ENCODE data around the gene GBGT1.
"Not testable (repeated sequence)": the region's sequence is repeated elsewhere in the genome, so short reads cannot be mapped to it uniquely, and the experiment has no call there.

The GBGT1 gene

GRCh38 chr9:133195029-133195428 is 31.3 kb upstream of the GBGT1 start:
- DNase-seq (ENCODE audit: low read depth, low spot score), result no peak

- DNase-seq (ENCODE audit: low read depth, low spot score), result no peak
Observed at GRCh38 chr9:133194597-133194996, 30.9 kb upstream of the GBGT1 start.

GRCh38 chr9:133191989-133192388 is 28.3 kb upstream of the GBGT1 start:
- no peak for DNase-seq (ENCODE audit: low read depth, low spot score)

- no peak for DNase-seq (ENCODE audit: low read depth, low spot score)
Observed at GRCh38 chr9:133189826-133190225, 26.1 kb upstream of the GBGT1 start.

- no peak for DNase-seq (ENCODE audit: low read depth, low spot score)
Observed at GRCh38 chr9:133188843-133189180, 25.1 kb upstream of the GBGT1 start.

GRCh38 chr9:133188006-133188842 is 24.5 kb upstream of the GBGT1 start:
- DNase-seq (ENCODE audit: low read depth, low spot score), result no peak

- DNase-seq (ENCODE audit: low read depth, low spot score), result no peak
Observed at GRCh38 chr9:133187561-133188005, 23.9 kb upstream of the GBGT1 start.

GRCh38 chr9:133186736-133187135 is 23.0 kb upstream of the GBGT1 start:
- DNase-seq (ENCODE audit: low read depth, low spot score), result no peak

GRCh38 chr9:133184971-133185370 is 21.3 kb upstream of the GBGT1 start:
- DNase-seq (ENCODE audit: low read depth, low spot score), result no peak

- no peak for DNase-seq (ENCODE audit: low read depth, low spot score)
Observed at GRCh38 chr9:133182151-133182550, 18.4 kb upstream of the GBGT1 start.

- no peak for DNase-seq (ENCODE audit: low read depth, low spot score)
Observed at GRCh38 chr9:133181561-133181960, 17.8 kb upstream of the GBGT1 start.

GRCh38 chr9:133180953-133181352 is 17.2 kb upstream of the GBGT1 start:
- no peak for DNase-seq (ENCODE audit: low read depth, low spot score)

- DNase-seq (ENCODE audit: low read depth, low spot score), result no peak
Observed at GRCh38 chr9:133173056-133173455, 9.3 kb upstream of the GBGT1 start.

- DNase-seq (ENCODE audit: low read depth, low spot score), result no peak
Observed at GRCh38 chr9:133171161-133171961, 7.6 kb upstream of the GBGT1 start.

- DNase-seq (ENCODE audit: low read depth, low spot score), result no peak
Observed at GRCh38 chr9:133170716-133171115, 7.0 kb upstream of the GBGT1 start.

GRCh38 chr9:133169687-133170086 is 6.0 kb upstream of the GBGT1 start:
- DNase-seq (ENCODE audit: low read depth, low spot score), result not testable (repeated sequence)

- DNase-seq (ENCODE audit: low read depth, low spot score), result no peak
Observed at GRCh38 chr9:133169102-133169501, 5.4 kb upstream of the GBGT1 start.

- no peak for DNase-seq (ENCODE audit: low read depth, low spot score)
Observed at GRCh38 chr9:133168432-133168831, 4.7 kb upstream of the GBGT1 start.

GRCh38 chr9:133167769-133168168 is 4.1 kb upstream of the GBGT1 start:
- DNase-seq (ENCODE audit: low read depth, low spot score), result no peak

- no peak for DNase-seq (ENCODE audit: low read depth, low spot score)
Observed at GRCh38 chr9:133167096-133167730, 3.5 kb upstream of the GBGT1 start.

- no peak for DNase-seq (ENCODE audit: low read depth, low spot score)
Observed at GRCh38 chr9:133166392-133166791, 2.7 kb upstream of the GBGT1 start.

- DNase-seq (ENCODE audit: low read depth, low spot score), result no peak
Observed at GRCh38 chr9:133165452-133165730, 1.7 kb upstream of the GBGT1 start.

GRCh38 chr9:133164191-133164590 is 477 bp upstream of the GBGT1 start:
- DNase-seq (ENCODE audit: low read depth, low spot score), result no peak
